ENCODE measurements around the gene TANGO2. TPM values are rescaled to one million over a fixed set of nuclear protein-coding genes. Genes with fewer than 3 reads are reported as not detected.

The TANGO2 gene
- total and polyA plus RNA-seq, 9 of the 15 experiments (the other 6 are each of a cell fraction or from before 2014, with no cell fraction given), result 15.5 to 94.9 (median 70.1) TPM

DNA sequence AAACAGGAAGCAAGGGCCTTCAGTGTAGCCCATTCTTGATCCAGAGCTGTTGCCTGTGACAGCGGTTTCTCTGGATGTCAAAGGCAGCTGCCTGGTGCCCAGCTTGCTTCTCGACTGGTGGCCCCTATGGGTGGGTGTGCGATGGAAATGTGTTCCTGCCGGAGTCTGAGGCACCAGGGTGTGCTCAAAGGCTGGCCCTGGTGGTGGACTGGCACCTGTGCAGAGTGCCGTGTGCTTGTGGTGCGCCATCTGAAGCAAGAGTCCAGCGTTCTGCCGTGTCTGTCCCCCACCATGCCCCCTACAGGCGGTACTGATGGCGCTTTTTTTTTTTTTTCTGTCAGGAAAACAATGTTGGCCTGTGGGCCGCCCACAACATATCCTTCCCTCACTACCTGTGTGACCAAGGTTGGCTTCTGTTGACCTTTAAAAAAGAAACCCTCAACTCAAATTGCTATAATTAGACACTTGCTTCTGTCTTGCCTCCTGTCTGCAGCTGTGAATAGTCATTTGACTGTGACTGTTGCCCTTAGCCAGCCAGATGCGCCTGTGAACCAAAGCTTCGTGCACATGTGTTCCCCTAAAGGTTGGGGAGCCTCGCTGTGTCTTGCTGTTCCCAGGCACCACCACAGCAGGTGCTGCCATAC is 90.3 kb downstream of the TANGO2 start:
- WGBS (ENCODE audit: insufficient coverage, low coverage, missing lambda C conversion rate), result 58% methylated on average over 14 of the region's 14 CpGs
- peak; percentile 82 for FAIRE-seq
- H3K9me3 ChIP-seq (replicated peaks; ENCODE audit: control insufficient read depth, insufficient read depth, low read depth, low read length), result no peaks in the 10 kb centered on the region
- peak overlapping the region; percentile 18; the same call in 1 of the 3 replicates for H3K27ac ChIP-seq (ENCODE audit: extremely low read depth, low read depth, low read length)
- H3K9me1 ChIP-seq (ENCODE audit: control insufficient read depth, insufficient read depth, low read length), result no peaks in the 10 kb centered on the region
- in situ Hi-C loops (cut with MboI) (loop anchor here (10.0 kb wide), 1 partner anchor 386 kb away; the partner anchor contains the start of gene GP1BB), intact Hi-C loops (cut with micrococcal nuclease) (no loop called here)
- peak overlapping the region in 1 of 2 experiments; percentile 73; a peak in 2 of 4 replicates for H3K9ac ChIP-seq (ENCODE audit: insufficient read depth in 1 of 2, low read depth in 2 of 2, low read length in 2 of 2)
- H3K27me3 ChIP-seq (ENCODE audit: control insufficient read depth in 2 of 2, insufficient read depth in 2 of 2, low read length in 2 of 2), result no peaks in the 10 kb centered on the region
- ChIA-PET POLR2A (interaction anchor here (0.6 to 20.7 kb wide), 23 partner anchors 7 to 169 kb away, joined by 3 to 513 read pairs (median 4); partner anchors contain the start of genes COMT, RANBP1, TRMT2A and TXNRD2), CTCF (ENCODE audit: low intra/inter-chr PET ratio) (interaction anchor here (0.6 to 1.2 kb wide), 2 partner anchors 15 to 148 kb away, joined by 4 to 5 read pairs; no protein-coding TSS in a partner anchor)
- no TSS peak for BruUV-seq (replicated peaks)
- H3K36me3 ChIP-seq (ENCODE audit: control insufficient read depth, insufficient read depth, low read length), result peaks cover 100% of the 10 kb centered on the region
- no peak overlapping the region for H3K4me2 ChIP-seq (ENCODE audit: insufficient read depth, low read length)
- peak; percentile 70 for ATAC-seq
- no peak overlapping the region for H2AFZ ChIP-seq (ENCODE audit: low read depth, low read length)
- peaks cover 20% of the 10 kb centered on the region for H3K79me2 ChIP-seq (ENCODE audit: control insufficient read depth, insufficient read depth, low read length)
- peaks cover 9 to 81% of the 10 kb centered on the region in 2 experiments; a peak in 4 of 5 replicates for H3K4me1 ChIP-seq (replicated peaks in 1 of 2; ENCODE audit: control insufficient read depth in 2 of 2, insufficient read depth in 2 of 2, low read length in 2 of 2)
- peaks cover 62% of the 10 kb centered on the region for H4K20me1 ChIP-seq (replicated peaks; ENCODE audit: control insufficient read depth, insufficient read depth, low read length)
- DNase-seq (ENCODE audit: extremely low read depth in 1 of 4, low spot score in 3 of 4), result peak; percentile 82 to 89 (median 86)
- no peak overlapping the region for H3K4me3 ChIP-seq
- TF ChIP-seq, protein P1, sequence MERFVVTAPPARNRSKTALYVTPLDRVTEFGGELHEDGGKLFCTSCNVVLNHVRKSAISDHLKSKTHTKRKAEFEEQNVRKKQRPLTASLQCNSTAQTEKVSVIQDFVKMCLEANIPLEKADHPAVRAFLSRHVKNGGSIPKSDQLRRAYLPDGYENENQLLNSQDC (CRISPR knock-in tag; IDR thresholded peaks at IDR 0.05), result peak; percentile 65; the same call in 1 of the 2 replicates
- no peak for TF ChIP-seq RB1 (IDR thresholded peaks at IDR 0.05; ENCODE audit: low read depth)
- TF ChIP-seq ZFP1 (CRISPR knock-in tag; IDR thresholded peaks at IDR 0.05), result no peak
- peak; percentile 29 for TF ChIP-seq SMC3 (conservative IDR thresholded peaks at IDR 0.05; ENCODE audit: insufficient read depth, low read depth, low read length)
- no peak for TF ChIP-seq KLF10 (CRISPR knock-in tag; IDR thresholded peaks at IDR 0.05)
- peak; percentile 68; the same call in 1 of the 2 replicates for TF ChIP-seq MYC (IDR thresholded peaks at IDR 0.05; ENCODE audit: low read depth, low read length)
- TF ChIP-seq MYC (CRISPR knock-in tag; IDR thresholded peaks at IDR 0.05; ENCODE audit: borderline replicate concordance, low read depth), result no peak
- TF ChIP-seq TBL1XR1 (IDR thresholded peaks at IDR 0.05; ENCODE audit: low read length in 2 of 2), result no peak
- TF ChIP-seq HNRNPL (IDR thresholded peaks at IDR 0.05; ENCODE audit: low read depth, low read length), result peak; percentile 73; the same call in 1 of the 2 replicates
- TF ChIP-seq XRCC4 (IDR thresholded peaks at IDR 0.05; ENCODE audit: extremely low read depth, insufficient read depth, insufficient read length), result no peak
- TF ChIP-seq, protein P2, sequence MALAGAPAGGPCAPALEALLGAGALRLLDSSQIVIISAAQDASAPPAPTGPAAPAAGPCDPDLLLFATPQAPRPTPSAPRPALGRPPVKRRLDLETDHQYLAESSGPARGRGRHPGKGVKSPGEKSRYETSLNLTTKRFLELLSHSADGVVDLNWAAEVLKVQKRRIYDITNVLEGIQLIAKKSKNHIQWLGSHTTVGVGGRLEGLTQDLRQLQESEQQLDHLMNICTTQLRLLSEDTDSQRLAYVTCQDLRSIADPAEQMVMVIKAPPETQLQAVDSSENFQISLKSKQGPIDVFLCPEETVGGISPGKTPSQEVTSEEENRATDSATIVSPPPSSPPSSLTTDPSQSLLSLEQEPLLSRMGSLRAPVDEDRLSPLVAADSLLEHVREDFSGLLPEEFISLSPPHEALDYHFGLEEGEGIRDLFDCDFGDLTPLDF (CRISPR knock-in tag; IDR thresholded peaks at IDR 0.05), result no peak
- peak; percentile 95 for TF ChIP-seq HDAC6 (IDR thresholded peaks at IDR 0.05; ENCODE audit: low read depth, low read length)
- TF ChIP-seq, protein P3, sequence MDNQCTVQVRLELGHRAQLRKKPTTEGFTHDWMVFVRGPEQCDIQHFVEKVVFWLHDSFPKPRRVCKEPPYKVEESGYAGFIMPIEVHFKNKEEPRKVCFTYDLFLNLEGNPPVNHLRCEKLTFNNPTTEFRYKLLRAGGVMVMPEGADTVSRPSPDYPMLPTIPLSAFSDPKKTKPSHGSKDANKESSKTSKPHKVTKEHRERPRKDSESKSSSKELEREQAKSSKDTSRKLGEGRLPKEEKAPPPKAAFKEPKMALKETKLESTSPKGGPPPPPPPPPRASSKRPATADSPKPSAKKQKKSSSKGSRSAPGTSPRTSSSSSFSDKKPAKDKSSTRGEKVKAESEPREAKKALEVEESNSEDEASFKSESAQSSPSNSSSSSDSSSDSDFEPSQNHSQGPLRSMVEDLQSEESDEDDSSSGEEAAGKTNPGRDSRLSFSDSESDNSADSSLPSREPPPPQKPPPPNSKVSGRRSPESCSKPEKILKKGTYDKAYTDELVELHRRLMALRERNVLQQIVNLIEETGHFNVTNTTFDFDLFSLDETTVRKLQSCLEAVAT (IDR thresholded peaks at IDR 0.05), result no peak
- TF ChIP-seq TCF3 (CRISPR knock-in tag; IDR thresholded peaks at IDR 0.05), result no peak
- TF ChIP-seq, protein P4, sequence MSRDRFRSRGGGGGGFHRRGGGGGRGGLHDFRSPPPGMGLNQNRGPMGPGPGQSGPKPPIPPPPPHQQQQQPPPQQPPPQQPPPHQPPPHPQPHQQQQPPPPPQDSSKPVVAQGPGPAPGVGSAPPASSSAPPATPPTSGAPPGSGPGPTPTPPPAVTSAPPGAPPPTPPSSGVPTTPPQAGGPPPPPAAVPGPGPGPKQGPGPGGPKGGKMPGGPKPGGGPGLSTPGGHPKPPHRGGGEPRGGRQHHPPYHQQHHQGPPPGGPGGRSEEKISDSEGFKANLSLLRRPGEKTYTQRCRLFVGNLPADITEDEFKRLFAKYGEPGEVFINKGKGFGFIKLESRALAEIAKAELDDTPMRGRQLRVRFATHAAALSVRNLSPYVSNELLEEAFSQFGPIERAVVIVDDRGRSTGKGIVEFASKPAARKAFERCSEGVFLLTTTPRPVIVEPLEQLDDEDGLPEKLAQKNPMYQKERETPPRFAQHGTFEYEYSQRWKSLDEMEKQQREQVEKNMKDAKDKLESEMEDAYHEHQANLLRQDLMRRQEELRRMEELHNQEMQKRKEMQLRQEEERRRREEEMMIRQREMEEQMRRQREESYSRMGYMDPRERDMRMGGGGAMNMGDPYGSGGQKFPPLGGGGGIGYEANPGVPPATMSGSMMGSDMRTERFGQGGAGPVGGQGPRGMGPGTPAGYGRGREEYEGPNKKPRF (IDR thresholded peaks at IDR 0.05; ENCODE audit: low read depth, low read length), result no peak
- no peak for TF ChIP-seq LARP7 (IDR thresholded peaks at IDR 0.05)
- no peak for TF ChIP-seq SNRNP70 (optimal IDR thresholded peaks at IDR 0.05; ENCODE audit: low read depth, low read length)
- TF ChIP-seq NR2F6 (CRISPR knock-in tag; IDR thresholded peaks at IDR 0.05), result peak; percentile 71; the same call in 1 of the 2 replicates

All from K562 (cell line).